Stomach (tissue), 9 donors: ENCODE data around the gene TRIM69. TPM values are rescaled to one million over a fixed set of nuclear protein-coding genes. Genes with fewer than 3 reads are reported as not detected.

Experiments
- DNase-seq, 2 donors: peaks; one replicate each; pipeline versions ENCODE4 v3.0.0 to v3.0.0-alpha.2; 2013 to 2019
- H3K27ac ChIP-seq, 5 donors: fragments of 200-600 bp in 4 of 5; sonication (generic) in 4 of 5; one replicate each; pipeline ENCODE4 v1.5.1; 2013 to 2019; ENCODE audit warnings: mild to moderate bottlenecking in 1 of 5, moderate library complexity in 1 of 5
- H3K27me3 ChIP-seq, 3 donors: fragments of 200-600 bp; sonication (generic); one replicate each; pipeline ENCODE4 v1.5.1; 2017 to 2019; ENCODE audit warnings: mixed run types in 1 of 3
- H3K36me3 ChIP-seq, 4 donors: fragments of 200-600 bp; sonication (generic); 1 replicate in 3 of 4; 2 replicates in 1 of 4; pipeline ENCODE4 v1.5.1; 2016 to 2019
- H3K4me1 ChIP-seq, 4 donors: fragments of 200-600 bp; sonication (generic); one replicate each; pipeline ENCODE4 v1.5.1; 2016 to 2019
- H3K4me3 ChIP-seq, 4 donors: fragments of 200-600 bp; sonication (generic) in 3 of 4; one replicate each; pipeline ENCODE4 v1.5.1; 2016 to 2019; ENCODE audit warnings: mild to moderate bottlenecking in 1 of 4
- H3K9me3 ChIP-seq, 4 donors: fragments of 200-600 bp; sonication (generic); one replicate each; pipeline ENCODE4 v1.5.1; 2016 to 2019
- EP300 ChIP-seq: sonication (generic); formaldehyde crosslinking; IDR thresholded peaks from one replicate; pipeline ENCODE4 v1.6.1; 2017; ENCODE audit warnings: antibody characterized with exemption
- POLR2A ChIP-seq, 4 donors: fragments of 450-650 bp; IDR thresholded peaks; one replicate each; pipeline ENCODE4 v1.6.1; 2016; ENCODE audit warnings: antibody characterized with exemption in 4 of 4, control low read depth in 2 of 4, mild to moderate bottlenecking in 1 of 4, moderate library complexity in 1 of 4
- POLR2AphosphoS5 ChIP-seq, 3 donors: sonication (generic); formaldehyde crosslinking; IDR thresholded peaks; one replicate each; pipeline ENCODE4 v1.6.1; 2016; ENCODE audit warnings: antibody characterized with exemption in 3 of 3
- WGBS, 5 donors: extraction: QIAGEN DNeasy Blood & Tissue Kit in 3 of 5; methylation state at CpG; one replicate each; pipeline versions ENCODE4 v1.1.5 to v1.1.7; 2013 to 2018; 5-methylcytosine and 5-hydroxymethylcytosine counted together
- intact Hi-C: fragments of 100-400 bp; cut with DNase I; formaldehyde crosslinking; loops from one replicate; pipeline ENCODE4 v1.15.1; 2023; ENCODE audit warnings: low total_unique reads
- polyA plus RNA-seq, 3 donors: library from polyadenylated mRNA; stranded (reverse); fragments of 200-250 nt; gene quantifications; one replicate each; pipeline ENCODE4 v1.2.3, GENCODE V29; 2013
- total RNA-seq, 5 donors: library from RNA; depleted of rRNA; stranded (reverse); fragments of >200 nt; gene quantifications; one replicate each; pipeline versions ENCODE4 v1.1.0 to v1.2.3, GENCODE V29; 2014 to 2016
- TF ChIP-seq, protein P1 (sequence below), 7 experiments: fragments of 450-650 bp in 4 of 7; fragments of 200-600 bp in 3 of 7; sonication (generic) in 3 of 7; IDR thresholded peaks; one replicate each; pipeline ENCODE4 v1.5.1; 2016 to 2019; ENCODE audit warnings: antibody characterized with exemption in 7 of 7, control low read depth in 2 of 7, mild to moderate bottlenecking in 1 of 7
- donor health status: healthy with polysubstance abuse.
- donor health status: Bipolar disorder and iron deficiency.
- donor health status: healthy.

TRIM69 gene
- total and polyA plus RNA-seq, 8 donors: 0.58 to 43.8 (median 8.7) TPM

DNA sequence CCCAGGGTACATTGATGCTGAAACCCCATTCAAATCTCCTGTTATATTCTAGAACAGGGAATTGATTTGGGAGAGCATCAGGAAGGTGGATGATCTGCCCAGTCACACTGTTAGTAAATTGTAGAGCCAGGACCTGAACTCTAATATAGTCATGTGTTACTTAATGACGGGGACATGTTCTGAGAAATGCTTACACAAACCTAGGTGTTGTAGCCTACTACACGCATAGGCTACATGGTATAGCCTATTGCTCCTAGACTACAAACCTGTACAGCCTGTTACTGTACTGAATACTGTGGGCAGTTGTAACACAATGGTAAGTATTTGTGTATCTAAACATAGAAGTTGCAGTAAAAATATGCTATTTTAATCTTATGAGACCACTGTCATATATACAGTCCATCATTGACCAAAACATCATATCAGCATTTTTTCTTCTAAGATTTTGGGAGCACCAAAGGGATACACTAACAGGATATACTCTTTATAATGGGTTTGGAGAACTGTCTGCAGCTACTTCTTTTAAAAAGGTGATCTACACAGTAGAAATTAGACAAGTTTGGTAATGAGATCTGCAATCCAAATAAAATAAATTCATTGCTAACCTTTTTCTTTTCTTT is 19.2 kb upstream of the TRIM69 start:
- no peak for DNase-seq
- no peaks in the 10 kb centered on the region for H3K27me3 ChIP-seq
- peak overlapping the region in 2 of 5 donors; percentile 34 to 100 for H3K27ac ChIP-seq
- H3K9me3 ChIP-seq: no peaks in the 10 kb centered on the region
- intact Hi-C loops: no loop called here
- peak overlapping the region in 1 of 4 donors; percentile 15 for H3K4me3 ChIP-seq
- peaks cover 30 to 62% (median 51%) of the 10 kb centered on the region in 4 donors for H3K36me3 ChIP-seq
- TF ChIP-seq POLR2AphosphoS5 (IDR thresholded peaks at IDR 0.05) (no peak), POLR2A (IDR thresholded peaks at IDR 0.05) (no peak), EP300 (no peak)
- TF ChIP-seq, protein P1, sequence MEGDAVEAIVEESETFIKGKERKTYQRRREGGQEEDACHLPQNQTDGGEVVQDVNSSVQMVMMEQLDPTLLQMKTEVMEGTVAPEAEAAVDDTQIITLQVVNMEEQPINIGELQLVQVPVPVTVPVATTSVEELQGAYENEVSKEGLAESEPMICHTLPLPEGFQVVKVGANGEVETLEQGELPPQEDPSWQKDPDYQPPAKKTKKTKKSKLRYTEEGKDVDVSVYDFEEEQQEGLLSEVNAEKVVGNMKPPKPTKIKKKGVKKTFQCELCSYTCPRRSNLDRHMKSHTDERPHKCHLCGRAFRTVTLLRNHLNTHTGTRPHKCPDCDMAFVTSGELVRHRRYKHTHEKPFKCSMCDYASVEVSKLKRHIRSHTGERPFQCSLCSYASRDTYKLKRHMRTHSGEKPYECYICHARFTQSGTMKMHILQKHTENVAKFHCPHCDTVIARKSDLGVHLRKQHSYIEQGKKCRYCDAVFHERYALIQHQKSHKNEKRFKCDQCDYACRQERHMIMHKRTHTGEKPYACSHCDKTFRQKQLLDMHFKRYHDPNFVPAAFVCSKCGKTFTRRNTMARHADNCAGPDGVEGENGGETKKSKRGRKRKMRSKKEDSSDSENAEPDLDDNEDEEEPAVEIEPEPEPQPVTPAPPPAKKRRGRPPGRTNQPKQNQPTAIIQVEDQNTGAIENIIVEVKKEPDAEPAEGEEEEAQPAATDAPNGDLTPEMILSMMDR (IDR thresholded peaks at IDR 0.05): no peak
- H3K4me1 ChIP-seq: peaks cover 7 to 70% (median 40%) of the 10 kb centered on the region in 4 donors
- 76 to 92% (median 81%) methylated on average over 2 of the region's 2 CpGs for WGBS, 5 donors

DNA sequence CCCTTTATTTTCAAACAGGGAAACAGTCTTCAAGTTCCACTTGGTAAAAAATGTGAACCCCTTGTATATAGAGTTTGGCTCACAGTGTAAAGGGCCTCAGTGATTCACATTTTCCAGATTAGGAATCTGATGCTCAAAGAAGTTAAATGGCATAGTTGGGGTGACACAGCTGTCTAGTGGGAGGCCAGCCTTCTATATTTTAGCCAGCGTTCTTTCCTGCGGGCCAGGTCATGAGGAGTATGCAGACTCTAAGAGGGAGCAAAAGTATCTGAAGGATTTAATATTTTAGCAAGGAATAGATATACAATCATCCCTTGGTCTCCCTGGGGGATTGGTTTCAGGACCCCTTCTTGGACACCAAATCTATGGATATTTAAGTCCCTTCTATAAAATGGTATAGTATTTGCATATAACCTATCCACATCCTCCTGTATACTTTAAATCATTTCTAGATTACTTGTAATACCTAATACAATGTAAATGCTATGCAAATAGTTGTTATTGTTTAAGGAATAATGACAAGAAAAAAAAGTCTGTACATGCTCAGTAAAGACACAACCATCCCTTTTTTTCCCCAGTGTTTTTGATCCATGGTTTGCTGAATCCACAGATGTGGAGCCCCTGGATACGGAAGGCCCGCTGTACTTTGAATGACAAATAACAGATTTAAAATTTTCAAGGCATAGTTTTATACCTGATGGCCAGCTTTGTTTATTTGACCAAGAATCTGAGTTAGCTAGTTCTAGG is 18.0 kb upstream of the TRIM69 start:
- WGBS, 5 donors: 64 to 79% (median 66%) methylated on average over 4 of the region's 4 CpGs
- no peak for DNase-seq
- H3K27ac ChIP-seq: peak overlapping the region in 2 of 5 donors; percentile 20 to 71
- H3K36me3 ChIP-seq: peaks cover 30 to 60% (median 51%) of the 10 kb centered on the region in 4 donors
- peaks cover 7 to 66% (median 37%) of the 10 kb centered on the region in 4 donors for H3K4me1 ChIP-seq
- no peaks in the 10 kb centered on the region for H3K27me3 ChIP-seq
- no peaks in the 10 kb centered on the region for H3K9me3 ChIP-seq
- TF ChIP-seq POLR2AphosphoS5 (IDR thresholded peaks at IDR 0.05) (no peak), EP300 (no peak), POLR2A (IDR thresholded peaks at IDR 0.05) (no peak)
- TF ChIP-seq, protein P1 (IDR thresholded peaks at IDR 0.05): no peak
- H3K4me3 ChIP-seq: no peak overlapping the region
- intact Hi-C loops: no loop called here

DNA sequence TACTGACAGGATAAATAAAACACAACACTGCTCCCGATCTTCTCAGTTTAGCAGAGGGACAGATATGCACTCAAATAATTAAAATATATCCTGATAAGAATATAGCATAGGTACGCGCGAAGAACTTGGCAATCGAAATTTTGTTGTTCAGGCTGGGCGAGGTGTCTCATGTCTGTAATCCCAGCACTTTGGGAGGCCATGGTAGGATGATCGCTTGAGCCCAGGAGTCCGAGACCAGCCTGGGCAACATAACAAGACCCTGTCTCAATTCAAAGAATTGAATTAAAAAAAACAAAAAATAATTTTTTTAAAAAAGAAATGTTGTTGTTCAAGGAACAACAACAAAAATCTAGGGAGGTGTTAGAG is 17.4 kb upstream of the TRIM69 start:
- WGBS, 5 donors: 83 to 88% (median 84%) methylated on average over 8 of the region's 8 CpGs
- no peak overlapping the region for H3K4me3 ChIP-seq
- intact Hi-C loops: no loop called here
- TF ChIP-seq, protein P1 (IDR thresholded peaks at IDR 0.05): no peak
- TF ChIP-seq POLR2A (IDR thresholded peaks at IDR 0.05): no peak
- TF ChIP-seq EP300: no peak
- no peak for TF ChIP-seq POLR2AphosphoS5 (IDR thresholded peaks at IDR 0.05)
- no peak for DNase-seq
- H3K27me3 ChIP-seq: no peaks in the 10 kb centered on the region
- H3K9me3 ChIP-seq: no peaks in the 10 kb centered on the region
- peak overlapping the region in 3 of 5 donors; percentile 20 to 71 (median 49) for H3K27ac ChIP-seq
- H3K4me1 ChIP-seq: peaks cover 4 to 60% (median 34%) of the 10 kb centered on the region in 4 donors
- peaks cover 30 to 55% (median 51%) of the 10 kb centered on the region in 4 donors for H3K36me3 ChIP-seq

DNA sequence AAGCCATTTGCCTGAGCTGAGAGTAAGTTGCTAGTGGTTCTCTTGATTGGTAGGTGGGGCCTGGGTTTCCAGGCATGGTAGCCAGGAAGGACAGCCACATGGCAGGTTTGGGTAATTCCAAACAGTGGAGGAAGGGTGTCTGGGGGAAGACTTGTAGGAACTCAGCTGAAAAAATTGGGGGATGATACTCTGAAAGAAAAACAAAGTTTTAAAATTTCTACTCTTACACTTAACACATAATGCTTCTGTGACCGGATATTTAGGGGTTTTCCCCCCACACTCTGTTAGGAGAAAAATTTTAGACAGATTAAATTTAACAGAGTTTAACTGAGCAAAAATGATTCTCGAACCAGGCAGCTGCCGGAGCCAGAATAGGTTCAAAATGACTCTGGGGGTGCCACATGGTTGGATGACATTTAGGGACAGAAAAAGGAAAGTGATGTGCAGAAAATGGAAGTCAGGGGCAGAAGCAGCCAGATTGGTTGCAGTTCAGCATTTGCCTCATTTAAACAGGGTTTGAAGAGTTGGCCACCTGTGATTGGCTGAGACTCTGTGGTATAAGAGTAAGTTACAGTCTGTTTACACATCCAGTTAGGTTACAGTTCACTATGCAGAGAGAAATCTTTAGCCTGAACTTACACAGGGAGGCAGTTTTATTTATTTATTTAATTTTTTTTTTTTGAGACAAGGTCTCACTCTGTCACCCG is 16.9 kb upstream of the TRIM69 start:
- H3K4me3 ChIP-seq: no peak overlapping the region
- WGBS, 5 donors: 59 to 73% (median 63%) methylated on average over 4 of the region's 4 CpGs
- intact Hi-C loops: no loop called here
- peaks cover 30 to 53% (median 48%) of the 10 kb centered on the region in 4 donors for H3K36me3 ChIP-seq
- peak in 1 of 3 donors; percentile 2 for TF ChIP-seq POLR2AphosphoS5 (IDR thresholded peaks at IDR 0.05)
- no peak for TF ChIP-seq POLR2A (IDR thresholded peaks at IDR 0.05)
- no peaks in the 10 kb centered on the region for H3K27me3 ChIP-seq
- H3K4me1 ChIP-seq: peaks cover 0 to 55% (median 29%) of the 10 kb centered on the region in 4 donors
- H3K9me3 ChIP-seq: no peaks in the 10 kb centered on the region
- DNase-seq: peak in 1 of 2 donors; percentile 62
- H3K27ac ChIP-seq: peak overlapping the region in 3 of 5 donors; percentile 20 to 71 (median 49)
